Caki2 (cell line): ENCODE measurements around the gene SLC35B1. TPM values are rescaled to one million over a fixed set of nuclear protein-coding genes. Genes with fewer than 3 reads are reported as not detected.
"Not testable (repeated sequence)": the region's sequence is repeated elsewhere in the genome, so short reads cannot be mapped to it uniquely, and the experiment has no call there.

Source experiments
- DNase-seq: peaks from one replicate; pipeline ENCODE4 v3.0.0-alpha.2; 2015; ENCODE audit warnings: low read depth
- in situ Hi-C: cut with HindIII; loops from 2 replicates; pipeline ENCODE4 v1.10.0; 2016; ENCODE audit warnings: low sequenced_read_pairs, low pct_unique_long_range_greater_than_20kb, mixed read lengths
- total RNA-seq: library from RNA; depleted of rRNA; stranded (reverse); fragments of >200 nt; shearing (Covaris generic); gene quantifications from 2 replicates; pipeline ENCODE4 v1.2.3, GENCODE V29; 2014; ENCODE audit warnings: low replicate concordance

SLC35B1 gene
- total RNA-seq, 1 experiment from 2014 or later: 106 TPM

GRCh38 chr17:49681106-49681979, 26.4 kb downstream of the SLC35B1 start:
- in situ Hi-C loops: no loop called here
- DNase-seq: no peak

GRCh38 chr17:49680314-49680713, 27.4 kb downstream of the SLC35B1 start:
- no peak for DNase-seq
- in situ Hi-C loops: no loop called here

- in situ Hi-C loops: no loop called here
- DNase-seq: peak; percentile 99
Measured at GRCh38 chr17:49677933-49678847, 29.6 kb downstream of the SLC35B1 start, which contains the start of gene SPOP. SPOP (minus strand) TSS chr17:49678097; CDS start chr17:49622810, 55,287 bp downstream.

- DNase-seq: peak; percentile 82
- in situ Hi-C loops: no loop called here
Measured at GRCh38 chr17:49677134-49677932, 30.4 kb downstream of the SLC35B1 start.

- in situ Hi-C loops: no loop called here
- no peak for DNase-seq
Measured at GRCh38 chr17:49676276-49676868, 31.4 kb downstream of the SLC35B1 start.

- no peak for DNase-seq
- in situ Hi-C loops: no loop called here
Measured at GRCh38 chr17:49674507-49674906, 33.3 kb downstream of the SLC35B1 start.

GRCh38 chr17:49673679-49674078, 34.1 kb downstream of the SLC35B1 start:
- in situ Hi-C loops, DNase-seq: not testable (repeated sequence)

- DNase-seq: no peak
- in situ Hi-C loops: no loop called here
Measured at GRCh38 chr17:49670641-49671040, 37.1 kb downstream of the SLC35B1 start.

GRCh38 chr17:49670002-49670401, 37.8 kb downstream of the SLC35B1 start:
- DNase-seq: no peak
- in situ Hi-C loops: no loop called here

GRCh38 chr17:49667854-49668253, 39.9 kb downstream of the SLC35B1 start:
- in situ Hi-C loops: no loop called here

GRCh38 chr17:49664706-49665211, 43.0 kb downstream of the SLC35B1 start:
- in situ Hi-C loops: no loop called here
- DNase-seq: no peak

More at GRCh38 chr17:49667854-49668253, 39.9 kb downstream of the SLC35B1 start:
- no peak for DNase-seq

- no peak for DNase-seq
- in situ Hi-C loops: no loop called here
Measured at GRCh38 chr17:49659661-49660382, 47.9 kb downstream of the SLC35B1 start.

GRCh38 chr17:49656247-49656646, 51.5 kb downstream of the SLC35B1 start:
- no peak for DNase-seq
- in situ Hi-C loops: no loop called here
